B cell (primary cell): ENCODE data around the gene LUZP1. TPM values are rescaled to one million over a fixed set of nuclear protein-coding genes. Genes with fewer than 3 reads are reported as not detected.

Source experiments
- ATAC-seq: fragments of 200-7000 bp; cut with Tn5 transposase; one replicate; pipeline ENCODE4 v1.10.0; 2021; ENCODE audit warnings: low read depth, mild to moderate bottlenecking, moderate number of reproducible peaks, moderate library complexity
- CTCF ChIA-PET: fragments of 350-600 bp; sonication (Branson Sonifier 250); formaldehyde crosslinking; loops from one replicate; lab custom pipeline; 2021; ENCODE audit warnings: antibody characterized with exemption, inconsistent platforms; lab: Charles Lee
- POLR2A ChIA-PET: fragments of 350-600 bp; sonication (Branson Sonifier 250); formaldehyde crosslinking; loops from one replicate; lab custom pipeline; 2021; ENCODE audit warnings: antibody characterized with exemption; lab: Charles Lee
- DNase-seq: peaks from one replicate; pipeline ENCODE4 v3.0.0; 2013
- H2AFZ ChIP-seq: 2 replicates; pipeline ENCODE4 v1.6.1; 2012; ENCODE audit warnings: mild to moderate bottlenecking, low read depth, low read length; ENCODE audit not compliant: insufficient read depth, poor library complexity, severe bottlenecking
- H3K27ac ChIP-seq, 2 donors: 1 replicate in 1 of 2; 2 replicates in 1 of 2; pipeline ENCODE4 v1.5.1; 2012 to 2013; ENCODE audit warnings: low read length in 2 of 2, mild to moderate bottlenecking in 2 of 2, moderate library complexity in 1 of 2
- H3K27me3 ChIP-seq, 4 experiments: fragments of 200-600 bp in 1 of 4; sonication (generic) in 1 of 4; replicated peaks in 1 of 4; 1 replicate in 2 of 4; 2 replicates in 2 of 4; pipeline versions ENCODE4 v1.6.1 to v1.7.0; 2013 to 2016; ENCODE audit warnings: low read length in 3 of 4, mild to moderate bottlenecking in 2 of 4, mixed read lengths in 1 of 4, moderate library complexity in 1 of 4; ENCODE audit not compliant: insufficient read depth in 4 of 4, control insufficient read depth in 3 of 4; ENCODE audit errors: control extremely low read depth in 1 of 4
- H3K36me3 ChIP-seq, 2 experiments: replicated peaks in 1 of 2; 1 replicate in 1 of 2; 2 replicates in 1 of 2; pipeline versions ENCODE4 v1.6.1 to v1.7.1; 2013; ENCODE audit warnings: low read length in 1 of 2; ENCODE audit not compliant: insufficient read depth in 2 of 2, control insufficient read depth in 1 of 2; ENCODE audit errors: control extremely low read depth in 1 of 2, extremely low read depth in 1 of 2
- H3K4me1 ChIP-seq, 2 donors: fragments of 200-600 bp in 1 of 2; sonication (generic) in 1 of 2; 1 replicate in 1 of 2; 2 replicates in 1 of 2; pipeline versions ENCODE4 v1.5.1 to v1.6.1; 2013 to 2017; ENCODE audit warnings: low read length in 2 of 2; ENCODE audit not compliant: control insufficient read depth in 2 of 2, insufficient read depth in 2 of 2
- H3K4me2 ChIP-seq: replicated peaks from 2 replicates; pipeline ENCODE3; 2012; ENCODE audit warnings: mild to moderate bottlenecking, low read depth, low read length; ENCODE audit not compliant: poor library complexity, severe bottlenecking
- H3K4me3 ChIP-seq, 5 experiments: fragments of 200-600 bp in 1 of 5; sonication (generic) in 1 of 5; 1 replicate in 3 of 5; 2 replicates in 2 of 5; pipeline versions ENCODE4 v1.5.1 to v1.7.0; 2011 to 2016; ENCODE audit warnings: low read length in 4 of 5, mild to moderate bottlenecking in 4 of 5, low read depth in 2 of 5, control low read depth in 1 of 5, moderate library complexity in 1 of 5; ENCODE audit not compliant: insufficient read depth in 1 of 5; ENCODE audit errors: control extremely low read depth in 1 of 5, extremely low read depth in 1 of 5
- H3K79me2 ChIP-seq: fragments of 200-600 bp; sonication (generic); one replicate; pipeline ENCODE4 v1.6.0; 2016; ENCODE audit warnings: low read length; ENCODE audit not compliant: control insufficient read depth, insufficient read depth
- H3K9ac ChIP-seq: fragments of 200-600 bp; sonication (generic); 2 replicates; pipeline ENCODE4 v1.6.1; 2017; ENCODE audit warnings: mild to moderate bottlenecking, low read length, moderate library complexity
- H3K9me3 ChIP-seq, 3 donors: one replicate each; pipeline versions ENCODE4 v1.6.1 to v1.7.1; 2013; ENCODE audit warnings: low read length in 2 of 3; ENCODE audit not compliant: control insufficient read depth in 2 of 3, insufficient read depth in 1 of 3; ENCODE audit errors: control extremely low read depth in 1 of 3
- H4K20me1 ChIP-seq: 2 replicates; pipeline ENCODE4 v1.6.0; 2012; ENCODE audit warnings: mild to moderate bottlenecking, low read length; ENCODE audit not compliant: insufficient read depth, control insufficient read depth, poor library complexity, severe bottlenecking
- H3K27ac Mint-ChIP-seq: one replicate; pipeline ENCODE4 v1.8.0; 2021; ENCODE audit warnings: mixed read lengths
- H3K27me3 Mint-ChIP-seq: one replicate; pipeline ENCODE4 v1.8.0; 2021; ENCODE audit warnings: mixed read lengths
- H3K4me1 Mint-ChIP-seq: one replicate; pipeline ENCODE4 v1.8.0; 2021; ENCODE audit warnings: mixed read lengths
- H3K4me3 Mint-ChIP-seq: one replicate; pipeline ENCODE4 v1.8.0; 2021; ENCODE audit warnings: mixed read lengths
- H3K9me3 Mint-ChIP-seq: one replicate; pipeline ENCODE4 v1.8.0; 2022; ENCODE audit warnings: mixed read lengths; ENCODE audit not compliant: insufficient read depth
- EZH2 ChIP-seq: IDR thresholded peaks from 2 replicates; pipeline ENCODE4 v1.6.1; 2012; ENCODE audit warnings: borderline replicate concordance, low read depth, mild to moderate bottlenecking, moderate library complexity, low read length; ENCODE audit not compliant: insufficient read depth, poor library complexity, severe bottlenecking
- WGBS: methylation state at CpG from one replicate; pipeline ENCODE4 v1.1.5; 2013; ENCODE audit warnings: missing lambda C conversion rate; ENCODE audit not compliant: insufficient coverage; 5-methylcytosine and 5-hydroxymethylcytosine counted together
- intact Hi-C: fragments of 100-400 bp; cut with micrococcal nuclease; formaldehyde crosslinking; loops from one replicate; pipeline ENCODE4 v1.10.0; 2022
- polyA plus RNA-seq: library from polyadenylated mRNA; depleted of rRNA; stranded (reverse); fragments of >200 nt; gene quantifications from 2 replicates; pipeline ENCODE4 v1.2.3, GENCODE V29; 2012
- total RNA-seq, 2 donors: library from RNA; stranded (reverse); fragments of 120-200 nt in 1 of 2; gene quantifications; 1 replicate in 1 of 2; 2 replicates in 1 of 2; pipeline versions ENCODE4 v1.2.3 to v1.2.4, GENCODE V29; 2013 to 2022
- TF ChIP-seq, protein P1 (sequence below): fragments of 200-600 bp; IDR thresholded peaks from one replicate; pipeline ENCODE4 v1.8.0; 2022; ENCODE audit warnings: antibody characterized with exemption, mild to moderate bottlenecking

The LUZP1 gene
- total and polyA plus RNA-seq, 2 donors (not counting 1 experiment from before 2014, with no cell fraction given), result 2.0 to 12.9 TPM

GRCh38 chr1:23092447-23092846, 76.2 kb downstream of the LUZP1 start:
- DNase-seq (no peak), ATAC-seq (no peak)
- no peak overlapping the region for H3K4me3 Mint-ChIP-seq
- peaks cover 0 to 41% of the 10 kb centered on the region in 2 experiments for H3K36me3 ChIP-seq
- no peaks in the 10 kb centered on the region for H3K27me3 ChIP-seq
- H2AFZ ChIP-seq, result no peak overlapping the region
- no peak overlapping the region for H3K27ac ChIP-seq
- no peaks in the 10 kb centered on the region for H3K4me1 Mint-ChIP-seq
- TF ChIP-seq, protein P1, sequence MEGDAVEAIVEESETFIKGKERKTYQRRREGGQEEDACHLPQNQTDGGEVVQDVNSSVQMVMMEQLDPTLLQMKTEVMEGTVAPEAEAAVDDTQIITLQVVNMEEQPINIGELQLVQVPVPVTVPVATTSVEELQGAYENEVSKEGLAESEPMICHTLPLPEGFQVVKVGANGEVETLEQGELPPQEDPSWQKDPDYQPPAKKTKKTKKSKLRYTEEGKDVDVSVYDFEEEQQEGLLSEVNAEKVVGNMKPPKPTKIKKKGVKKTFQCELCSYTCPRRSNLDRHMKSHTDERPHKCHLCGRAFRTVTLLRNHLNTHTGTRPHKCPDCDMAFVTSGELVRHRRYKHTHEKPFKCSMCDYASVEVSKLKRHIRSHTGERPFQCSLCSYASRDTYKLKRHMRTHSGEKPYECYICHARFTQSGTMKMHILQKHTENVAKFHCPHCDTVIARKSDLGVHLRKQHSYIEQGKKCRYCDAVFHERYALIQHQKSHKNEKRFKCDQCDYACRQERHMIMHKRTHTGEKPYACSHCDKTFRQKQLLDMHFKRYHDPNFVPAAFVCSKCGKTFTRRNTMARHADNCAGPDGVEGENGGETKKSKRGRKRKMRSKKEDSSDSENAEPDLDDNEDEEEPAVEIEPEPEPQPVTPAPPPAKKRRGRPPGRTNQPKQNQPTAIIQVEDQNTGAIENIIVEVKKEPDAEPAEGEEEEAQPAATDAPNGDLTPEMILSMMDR, result no peak
- TF ChIP-seq EZH2, result no peak
- POLR2A ChIA-PET, result no interaction called here
- no peaks in the 10 kb centered on the region for H3K4me1 ChIP-seq
- WGBS, result 92% methylated on average over 12 of the region's 12 CpGs
- H3K27me3 Mint-ChIP-seq, result no peaks in the 10 kb centered on the region
- H3K79me2 ChIP-seq, result peaks cover 5% of the 10 kb centered on the region
- H3K4me3 ChIP-seq, result no peak overlapping the region
- H3K9me3 ChIP-seq, result no peaks in the 10 kb centered on the region
- intact Hi-C loops, result loop anchor here (10.0 kb wide), 1 partner anchor 192 kb away; no protein-coding TSS in a partner anchor
- no peak overlapping the region for H3K4me2 ChIP-seq
- CTCF ChIA-PET, result interaction anchor here (2.5 to 20.1 kb wide), 2 partner anchors 9 to 87 kb away, joined by 10 to 884 read pairs; no protein-coding TSS in a partner anchor
- H3K27ac Mint-ChIP-seq, result no peak overlapping the region
- H3K9ac ChIP-seq, result no peak overlapping the region
- no peaks in the 10 kb centered on the region for H3K9me3 Mint-ChIP-seq
- no peaks in the 10 kb centered on the region for H4K20me1 ChIP-seq

DNA sequence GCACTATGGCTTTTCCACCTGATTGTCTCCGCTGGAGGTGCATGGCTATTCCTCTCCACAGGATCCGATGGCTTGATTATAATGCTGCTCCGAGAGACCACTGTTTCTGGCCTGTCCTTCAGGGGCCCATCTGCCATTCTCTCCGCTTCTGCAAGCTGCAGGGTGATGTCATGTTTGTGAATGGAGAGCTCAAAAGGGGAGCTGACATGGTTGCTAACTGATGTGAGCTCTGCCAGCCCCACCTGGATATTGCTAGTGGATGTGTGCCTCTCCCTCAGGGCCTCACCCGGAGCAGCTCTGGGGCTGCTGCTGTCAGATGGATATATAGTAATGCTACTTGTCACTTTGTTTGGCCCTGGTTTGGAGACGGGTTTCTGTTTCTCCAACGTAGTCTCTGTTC, 77.1 kb downstream of the LUZP1 start:
- H3K9me3 ChIP-seq, result no peaks in the 10 kb centered on the region
- no peaks in the 10 kb centered on the region for H3K4me1 ChIP-seq
- H3K27ac ChIP-seq, result no peak overlapping the region
- H3K4me2 ChIP-seq, result no peak overlapping the region
- WGBS, result 100% methylated on average over 3 of the region's 7 CpGs
- no peaks in the 10 kb centered on the region for H4K20me1 ChIP-seq
- no peak for DNase-seq
- no peaks in the 10 kb centered on the region for H3K27me3 ChIP-seq
- TF ChIP-seq, protein P1, result no peak
- no peak for TF ChIP-seq EZH2
- H3K4me3 ChIP-seq, result no peak overlapping the region
- Mint-ChIP-seq H3K27me3 (no peaks in the 10 kb centered on the region), H3K27ac (no peak overlapping the region), H3K9me3 (no peaks in the 10 kb centered on the region), H3K4me1 (no peaks in the 10 kb centered on the region), H3K4me3 (no peak overlapping the region)
- ATAC-seq, result no peak
- intact Hi-C loops, result loop anchor here (10.0 kb wide), 1 partner anchor 193 kb away; no protein-coding TSS in a partner anchor
- ChIA-PET CTCF (interaction anchor here (2.5 to 20.1 kb wide), 2 partner anchors 10 to 88 kb away, joined by 10 to 884 read pairs; no protein-coding TSS in a partner anchor), POLR2A (no interaction called here)
- no peak overlapping the region for H3K9ac ChIP-seq
- H3K79me2 ChIP-seq, result no peaks in the 10 kb centered on the region
- peaks cover 0 to 41% of the 10 kb centered on the region in 2 experiments for H3K36me3 ChIP-seq
- H2AFZ ChIP-seq, result no peak overlapping the region
